Right lobe of liver (tissue), 4 donors: ENCODE measurements around the gene FAM161B.
"Not testable (repeated sequence)": the region's sequence is repeated elsewhere in the genome, so short reads cannot be mapped to it uniquely, and the experiment has no call there.

ENCODE experiments used
- CTCF ChIP-seq, 4 donors: fragments of 200-600 bp in 3 of 4; fragments of 450-650 bp in 1 of 4; IDR thresholded peaks; one replicate each; pipeline versions ENCODE4 v1.5.1 to v1.8.0; 2016 to 2022; ENCODE audit warnings: antibody characterized with exemption in 4 of 4, mild to moderate bottlenecking in 2 of 4
- POLR2A ChIP-seq: fragments of 450-650 bp; IDR thresholded peaks from one replicate; pipeline ENCODE4 v1.6.1; 2017; ENCODE audit warnings: antibody characterized with exemption, mild to moderate bottlenecking
- donor health status: DM: no; HTN: no; CAD: no.
- donor health status: DM: no; HTN: no; CAD: no.
- donor health status: DM: no; HTN: yes; CAD: no.

- not testable (repeated sequence) for TF ChIP-seq POLR2A; CTCF (IDR thresholded peaks at IDR 0.05)
Observed at GRCh38 chr14:73988656-73989055, 38.8 kb upstream of the FAM161B start.
